HCT116 (cell line): ENCODE results near the gene ZBTB21.

Experiments
- ATF3 ChIP-seq: IDR thresholded peaks from 2 replicates; pipeline ENCODE4 v1.6.1; 2012
- CTCF ChIP-seq, 3 experiments: fragments of 200-600 bp in 1 of 3; sonication (generic) in 1 of 3; IDR thresholded peaks in 2 of 3; conservative IDR thresholded peaks in 1 of 3; 2 replicates each; pipeline ENCODE4 v1.5.1; 2012 to 2017; ENCODE audit warnings: low read depth in 2 of 3, low read length in 2 of 3, antibody characterized with exemption in 1 of 3, borderline replicate concordance in 1 of 3, control low read depth in 1 of 3, mild to moderate bottlenecking in 1 of 3, mixed read lengths in 1 of 3, mixed run types in 1 of 3, moderate library complexity in 1 of 3; ENCODE audit not compliant: insufficient read depth in 1 of 3
- EZH2 ChIP-seq: fragments of 200-600 bp; sonication (generic); IDR thresholded peaks from 2 replicates; pipeline ENCODE4 v1.6.1; 2017; ENCODE audit warnings: antibody characterized with exemption, mixed run types
- EZH2phosphoT487 ChIP-seq: fragments of 200-600 bp; IDR thresholded peaks from 2 replicates; pipeline ENCODE4 v1.6.1; 2018; ENCODE audit warnings: antibody characterized with exemption, borderline replicate concordance
- POLR2A ChIP-seq: IDR thresholded peaks from 2 replicates; pipeline ENCODE4 v1.7.0; 2011; ENCODE audit warnings: borderline replicate concordance; ENCODE audit not compliant: insufficient read depth, insufficient read length; ENCODE audit errors: extremely low read depth
- POLR2AphosphoS5 ChIP-seq: IDR thresholded peaks from 2 replicates; pipeline ENCODE4 v1.6.1; 2011; ENCODE audit warnings: mild to moderate bottlenecking, low read depth, low read length, moderate library complexity
- RAD21 ChIP-seq: IDR thresholded peaks from 2 replicates; pipeline ENCODE4 v1.6.1; 2012; ENCODE audit warnings: low read depth, mild to moderate bottlenecking
- TCF7L2 ChIP-seq: IDR thresholded peaks from 2 replicates; pipeline ENCODE4 v1.7.0; 2011; ENCODE audit warnings: borderline replicate concordance, inconsistent platforms; ENCODE audit not compliant: insufficient read depth, insufficient read length; ENCODE audit errors: extremely low read depth
- ZFX ChIP-seq: fragments of 450-650 bp; IDR thresholded peaks from 2 replicates; pipeline ENCODE4 v1.6.1; 2017
- ZNF274 ChIP-seq: fragments of 200-500 bp; sonication (Bioruptor generic); IDR thresholded peaks from 2 replicates; pipeline ENCODE4 v1.6.1; 2014; ENCODE audit warnings: mild to moderate bottlenecking, low read depth, low read length, inconsistent platforms

GRCh38 chr21:41962425-41962966, 47.7 kb downstream of the ZBTB21 start:
- TF ChIP-seq CTCF (IDR thresholded peaks at IDR 0.05 in 2 of 3, conservative IDR thresholded peaks at IDR 0.05 in 1 of 3; ENCODE audit: borderline replicate concordance in 1 of 3, insufficient read depth in 1 of 3, low read depth in 2 of 3, low read length in 2 of 3): no peak
- no peak for TF ChIP-seq EZH2phosphoT487
- TF ChIP-seq POLR2AphosphoS5: no peak
- TF ChIP-seq TCF7L2: no peak
- TF ChIP-seq EZH2: no peak
- no peak for TF ChIP-seq ZNF274
- TF ChIP-seq POLR2A: no peak
- TF ChIP-seq ZFX: no peak
- no peak for TF ChIP-seq ATF3
- TF ChIP-seq RAD21: no peak
